ENCODE measurements around the gene SKIDA1.

Gene SKIDA1

DNA sequence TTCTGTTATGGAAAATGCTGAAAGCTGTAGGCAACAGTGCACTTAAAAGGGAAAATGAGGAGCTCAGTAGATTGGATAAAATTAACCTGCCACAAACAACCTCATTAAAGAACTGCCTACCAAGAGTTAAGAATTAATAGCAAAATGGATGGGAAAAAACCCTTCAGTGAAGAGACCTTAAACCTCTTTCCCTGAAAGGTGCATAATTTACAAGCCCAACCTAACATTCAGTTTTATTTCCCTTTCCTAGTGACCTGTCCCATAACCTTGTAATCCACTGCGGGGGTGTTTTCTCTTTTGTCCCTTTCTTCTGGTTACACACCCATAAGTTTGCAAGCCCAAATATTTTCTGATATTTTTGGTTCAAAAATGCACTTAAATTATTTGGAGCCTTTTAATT lies 21.9 kb downstream of the SKIDA1 start:
- no peak for FAIRE-seq
- TF ChIP-seq POLR2A (IDR thresholded peaks at IDR 0.05; ENCODE audit: low read depth, low read length) = no peak
- TF ChIP-seq TAF1 (IDR thresholded peaks at IDR 0.05; ENCODE audit: borderline replicate concordance, low read depth, low read length) = no peak
- TF ChIP-seq POLR2AphosphoS5 (IDR thresholded peaks at IDR 0.05; ENCODE audit: low read depth, low read length) = no peak
- no peak for DNase-seq (ENCODE audit: insufficient read length)

DNA sequence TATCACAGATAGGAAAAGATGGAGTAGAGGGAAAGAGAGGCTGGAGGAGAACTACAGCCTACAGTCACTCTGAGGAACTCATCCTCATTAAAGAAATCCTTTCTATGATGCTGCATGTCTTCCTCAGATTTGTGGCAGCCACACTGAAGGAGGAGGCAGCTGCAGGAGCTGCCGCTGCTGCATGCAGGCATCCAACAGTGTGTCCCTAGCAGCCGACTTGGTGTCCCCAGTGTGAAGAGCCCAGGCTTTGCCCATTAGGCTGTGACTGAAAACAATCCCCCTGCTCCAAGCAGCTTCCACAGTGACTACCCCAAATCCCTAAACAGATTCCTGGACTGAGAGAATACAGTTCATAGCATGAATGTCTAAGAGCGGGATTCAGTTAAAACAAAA lies 23.1 kb downstream of the SKIDA1 start:
- no peak for FAIRE-seq
- no peak for DNase-seq (ENCODE audit: insufficient read length)
- TF ChIP-seq POLR2A (IDR thresholded peaks at IDR 0.05; ENCODE audit: low read depth, low read length) (no peak), TAF1 (IDR thresholded peaks at IDR 0.05; ENCODE audit: borderline replicate concordance, low read depth, low read length) (no peak), POLR2AphosphoS5 (IDR thresholded peaks at IDR 0.05; ENCODE audit: low read depth, low read length) (no peak)

DNA sequence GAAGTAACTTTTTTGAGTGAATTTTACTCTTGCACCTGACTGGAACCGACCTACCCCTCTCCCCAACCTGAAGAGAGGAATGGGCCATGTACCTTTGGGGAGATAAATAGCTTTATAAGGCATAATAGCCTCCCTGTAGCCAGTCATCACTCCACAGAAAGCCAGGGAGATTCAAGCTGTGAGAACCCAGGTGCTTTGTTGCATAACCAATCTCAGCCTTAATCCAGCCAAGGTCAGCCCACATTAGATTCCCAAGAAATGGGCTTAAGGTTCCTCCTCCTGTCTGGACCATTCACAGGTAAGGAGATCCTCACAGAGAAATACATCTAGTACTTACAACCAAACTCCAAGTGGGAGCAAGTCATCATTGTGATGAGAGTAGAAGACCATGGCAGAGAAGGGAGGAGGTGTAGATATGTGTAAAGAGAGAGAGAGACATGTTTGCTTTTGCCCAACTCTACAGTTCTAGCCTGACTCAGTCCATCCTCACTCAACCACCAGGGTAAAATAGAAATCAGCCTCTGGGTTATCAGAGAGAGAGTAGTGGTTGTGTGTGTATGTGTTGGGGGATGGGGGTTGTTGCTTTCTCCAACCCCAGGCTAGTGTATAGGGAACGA lies 23.6 kb downstream of the SKIDA1 start:
- FAIRE-seq = no peak

DNA sequence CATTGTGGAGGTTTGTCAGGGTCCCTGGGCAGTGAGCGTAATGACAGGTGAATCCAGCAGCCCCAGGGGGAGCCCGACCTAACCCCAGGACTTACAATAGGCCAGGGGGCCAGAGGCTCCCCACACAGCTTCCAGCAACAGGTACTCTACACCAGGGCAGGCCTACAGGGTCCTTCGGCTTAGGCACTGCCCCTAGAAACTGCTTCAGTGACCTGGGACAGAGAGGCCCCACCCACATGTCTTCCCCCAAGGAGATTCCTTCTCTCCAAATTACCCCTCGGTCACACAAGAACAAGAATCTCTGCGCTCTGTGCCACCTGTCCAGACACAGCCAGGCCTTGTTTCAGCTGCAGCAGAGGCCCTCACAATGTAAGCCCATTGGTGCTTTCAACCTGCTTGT lies 24.4 kb downstream of the SKIDA1 start:
- TF ChIP-seq POLR2A (IDR thresholded peaks at IDR 0.05; ENCODE audit: low read depth, low read length) (no peak), POLR2AphosphoS5 (IDR thresholded peaks at IDR 0.05; ENCODE audit: low read depth, low read length) (no peak), TAF1 (IDR thresholded peaks at IDR 0.05; ENCODE audit: borderline replicate concordance, low read depth, low read length) (no peak)
- DNase-seq (ENCODE audit: insufficient read length) = no peak
- no peak for FAIRE-seq

More for the DNA sequence above, 23.6 kb downstream of the SKIDA1 start:
- DNase-seq (ENCODE audit: insufficient read length) = no peak
- TF ChIP-seq TAF1 (IDR thresholded peaks at IDR 0.05; ENCODE audit: borderline replicate concordance, low read depth, low read length) = no peak
- TF ChIP-seq POLR2A (IDR thresholded peaks at IDR 0.05; ENCODE audit: low read depth, low read length) = no peak
- no peak for TF ChIP-seq POLR2AphosphoS5 (IDR thresholded peaks at IDR 0.05; ENCODE audit: low read depth, low read length)

DNA sequence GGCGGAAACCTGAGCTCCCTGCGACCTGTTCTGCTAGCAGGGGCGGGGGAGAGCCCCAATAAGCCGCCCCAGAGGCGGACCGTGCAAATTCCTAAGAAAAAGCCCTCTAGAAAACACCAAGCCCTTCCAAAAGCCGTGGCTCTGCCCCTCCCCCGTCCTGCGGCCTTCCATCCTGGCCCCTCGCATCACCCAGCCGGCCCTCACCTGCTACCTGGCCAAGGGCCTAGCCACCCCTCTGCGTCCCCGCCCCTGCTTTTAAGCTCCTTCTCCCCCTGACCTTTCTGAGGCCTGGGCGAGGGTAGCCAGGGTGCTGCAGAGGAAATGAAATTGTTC lies 24.9 kb downstream of the SKIDA1 start:
- DNase-seq (ENCODE audit: insufficient read length) (no peak), FAIRE-seq (no peak)
- TF ChIP-seq POLR2A (IDR thresholded peaks at IDR 0.05; ENCODE audit: low read depth, low read length) (no peak), TAF1 (IDR thresholded peaks at IDR 0.05; ENCODE audit: borderline replicate concordance, low read depth, low read length) (no peak), POLR2AphosphoS5 (IDR thresholded peaks at IDR 0.05; ENCODE audit: low read depth, low read length) (no peak)

DNA sequence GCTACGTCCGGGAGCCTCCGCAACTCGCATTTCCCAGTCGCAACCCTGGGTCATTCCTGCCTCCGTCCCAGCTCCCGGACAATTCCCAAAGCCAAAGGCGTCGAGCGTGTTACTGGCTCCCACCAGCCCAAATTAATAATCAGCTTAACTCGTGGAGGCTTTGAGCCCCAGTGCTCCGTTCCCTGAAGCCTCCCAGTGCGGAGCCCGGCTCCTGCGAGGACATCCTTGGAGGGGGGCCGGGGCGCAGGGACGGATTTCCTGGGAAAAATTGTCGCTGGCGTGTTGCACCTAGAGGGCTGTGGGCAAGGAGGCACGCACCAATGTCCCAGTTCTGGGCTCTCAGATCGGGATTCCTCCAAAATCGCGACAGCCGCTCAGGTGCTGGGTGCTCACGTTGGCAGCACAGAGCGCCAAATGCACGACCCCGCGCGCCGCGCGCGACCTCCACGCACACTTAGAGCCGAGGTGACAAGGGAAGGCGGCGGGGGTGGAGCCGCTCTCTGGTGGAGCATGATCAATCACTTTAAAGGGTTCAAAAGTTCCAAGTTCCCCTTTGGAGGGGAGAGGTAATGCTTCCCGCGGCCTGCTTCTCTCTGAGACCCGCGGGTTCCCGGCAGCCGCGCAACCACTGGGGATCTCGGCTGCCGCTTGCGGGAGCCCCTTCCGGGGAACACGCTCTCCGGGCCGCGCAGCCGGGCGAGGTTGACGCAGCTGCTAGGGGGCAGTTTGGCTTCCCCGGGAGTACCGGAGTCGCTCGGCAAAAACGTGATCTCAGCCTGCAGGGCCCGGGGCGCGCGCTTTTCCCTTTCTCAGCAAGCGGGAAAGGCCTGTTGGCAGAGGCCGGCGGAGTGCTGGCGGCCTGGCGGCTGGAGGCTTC lies 25.5 kb downstream of the SKIDA1 start:
- no peak for TF ChIP-seq TAF1 (IDR thresholded peaks at IDR 0.05; ENCODE audit: borderline replicate concordance, low read depth, low read length)
- TF ChIP-seq POLR2AphosphoS5 (IDR thresholded peaks at IDR 0.05; ENCODE audit: low read depth, low read length) = no peak
- TF ChIP-seq POLR2A (IDR thresholded peaks at IDR 0.05; ENCODE audit: low read depth, low read length) = no peak
- FAIRE-seq = no peak
- no peak for DNase-seq (ENCODE audit: insufficient read length)

DNA sequence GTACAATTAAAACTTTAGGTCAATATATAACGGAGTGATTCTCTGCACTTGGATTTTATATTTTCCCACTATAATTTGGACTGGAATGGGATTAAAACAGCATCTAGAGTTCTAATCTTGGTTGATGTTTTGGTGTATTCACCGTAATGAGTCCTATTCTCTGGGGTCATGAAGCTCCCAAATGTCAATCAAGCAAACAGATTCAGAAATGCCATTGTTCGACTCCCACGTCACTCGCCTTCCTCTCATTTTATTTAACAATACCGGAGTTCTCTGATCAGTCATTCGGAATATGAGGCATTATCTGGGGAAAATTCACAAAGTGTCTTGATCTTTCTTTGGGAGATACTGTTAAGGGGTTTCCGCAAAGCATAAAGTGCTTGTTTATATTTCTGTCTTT lies 26.5 kb downstream of the SKIDA1 start:
- TF ChIP-seq TAF1 (IDR thresholded peaks at IDR 0.05; ENCODE audit: borderline replicate concordance, low read depth, low read length) (no peak), POLR2AphosphoS5 (IDR thresholded peaks at IDR 0.05; ENCODE audit: low read depth, low read length) (no peak), POLR2A (IDR thresholded peaks at IDR 0.05; ENCODE audit: low read depth, low read length) (no peak)
- FAIRE-seq = no peak
- DNase-seq (ENCODE audit: insufficient read length) = no peak

DNA sequence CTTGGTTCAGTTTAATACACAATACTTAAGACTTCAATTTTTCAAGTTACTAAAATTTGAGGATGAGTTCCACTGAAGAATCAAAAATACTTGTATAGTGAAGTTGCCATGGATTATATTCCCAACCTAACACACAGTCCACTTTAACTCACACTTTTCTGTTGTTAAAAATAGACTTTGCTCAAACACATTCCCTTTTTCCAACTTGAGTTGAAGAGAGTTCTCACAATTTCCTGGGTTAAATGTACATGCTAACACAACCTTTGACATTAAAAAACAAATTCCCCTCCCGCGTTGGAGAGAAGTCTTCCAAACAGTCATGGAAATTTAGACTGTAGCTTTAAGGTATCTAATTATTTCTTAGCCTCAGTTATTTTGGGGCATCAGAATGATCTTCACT lies 27.1 kb downstream of the SKIDA1 start:
- TF ChIP-seq POLR2AphosphoS5 (IDR thresholded peaks at IDR 0.05; ENCODE audit: low read depth, low read length) = no peak
- FAIRE-seq (no peak), DNase-seq (ENCODE audit: insufficient read length) (no peak)

DNA sequence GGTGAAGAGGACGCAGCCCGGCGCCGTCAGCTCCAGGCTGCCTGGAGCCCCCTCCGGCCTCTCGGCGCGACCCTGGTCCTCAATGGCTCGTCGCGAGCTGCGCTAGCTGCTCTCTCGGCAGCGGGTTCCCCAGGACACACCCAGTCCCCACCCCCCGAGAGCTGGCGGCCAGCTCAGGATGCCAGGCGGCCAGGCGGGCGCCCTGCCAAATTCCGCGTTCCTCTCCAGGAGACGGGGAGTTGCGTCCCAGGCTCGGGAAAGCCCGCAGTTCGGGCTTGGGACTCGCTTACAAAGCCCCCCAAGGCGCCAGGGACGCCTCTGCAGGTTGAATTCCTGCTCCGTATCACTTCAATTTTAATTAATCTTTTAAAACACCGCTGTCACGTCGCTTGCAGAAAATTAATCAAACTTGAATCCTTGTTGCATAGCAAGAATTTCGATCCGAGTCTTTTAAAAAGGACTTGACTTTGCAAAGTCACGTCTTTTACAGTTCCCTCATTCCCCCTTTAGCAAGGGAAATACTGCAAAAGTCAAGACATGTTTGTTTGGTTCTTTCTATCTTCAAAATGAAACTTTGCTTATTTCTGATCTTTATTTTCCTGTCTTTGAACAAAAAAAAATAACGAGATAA lies 28.2 kb downstream of the SKIDA1 start:
- peak; percentile 54 for FAIRE-seq
- no peak for TF ChIP-seq POLR2A (IDR thresholded peaks at IDR 0.05; ENCODE audit: low read depth, low read length)
- TF ChIP-seq TAF1 (IDR thresholded peaks at IDR 0.05; ENCODE audit: borderline replicate concordance, low read depth, low read length) = no peak
- TF ChIP-seq POLR2AphosphoS5 (IDR thresholded peaks at IDR 0.05; ENCODE audit: low read depth, low read length) = no peak
- DNase-seq (ENCODE audit: insufficient read length) = no peak

DNA sequence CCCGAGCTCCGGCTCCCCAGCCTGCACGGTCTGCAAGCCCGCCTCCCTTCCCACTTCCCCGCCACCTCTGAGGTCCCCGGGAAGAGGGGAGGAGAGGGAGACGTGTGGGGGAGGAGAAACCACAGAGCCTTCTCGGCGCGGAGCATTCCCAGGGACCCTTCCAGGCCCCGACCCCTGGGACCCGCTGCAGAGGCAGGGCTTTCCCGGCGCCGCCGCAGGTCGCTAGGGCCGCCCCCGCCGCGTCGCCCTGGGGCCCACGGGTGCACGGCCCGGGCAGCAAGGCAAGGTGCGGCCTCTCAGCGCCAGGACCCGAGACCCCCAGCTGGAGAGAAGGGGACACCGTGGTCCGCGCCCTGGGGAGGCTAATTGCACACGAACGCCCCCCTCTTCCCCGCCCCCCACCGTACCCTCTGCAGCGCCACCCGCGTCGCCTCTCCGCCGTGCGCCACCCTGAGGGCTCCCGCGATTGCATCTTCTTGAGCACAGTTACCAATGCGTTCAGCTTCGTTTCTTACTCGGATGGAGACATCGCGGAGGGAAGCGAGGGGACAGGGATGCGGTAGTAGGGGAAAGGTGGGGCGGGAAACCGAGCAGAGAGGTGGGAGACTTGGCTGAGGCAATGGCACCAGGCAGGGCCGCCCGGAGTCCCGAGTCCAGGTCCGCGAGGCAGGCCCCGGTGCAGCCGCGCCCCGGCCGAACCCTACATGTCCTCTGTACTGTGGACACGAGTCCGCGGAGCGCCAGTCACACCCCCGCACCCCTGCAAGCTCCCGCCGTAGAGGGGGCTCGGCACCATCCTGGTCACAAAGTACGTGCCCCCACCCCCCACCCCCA lies 28.9 kb downstream of the SKIDA1 start:
- peak; percentile 91 for FAIRE-seq
- DNase-seq (ENCODE audit: insufficient read length) = no peak
- no peak for TF ChIP-seq POLR2A (IDR thresholded peaks at IDR 0.05; ENCODE audit: low read depth, low read length)
- no peak for TF ChIP-seq TAF1 (IDR thresholded peaks at IDR 0.05; ENCODE audit: borderline replicate concordance, low read depth, low read length)
- no peak for TF ChIP-seq POLR2AphosphoS5 (IDR thresholded peaks at IDR 0.05; ENCODE audit: low read depth, low read length)

DNA sequence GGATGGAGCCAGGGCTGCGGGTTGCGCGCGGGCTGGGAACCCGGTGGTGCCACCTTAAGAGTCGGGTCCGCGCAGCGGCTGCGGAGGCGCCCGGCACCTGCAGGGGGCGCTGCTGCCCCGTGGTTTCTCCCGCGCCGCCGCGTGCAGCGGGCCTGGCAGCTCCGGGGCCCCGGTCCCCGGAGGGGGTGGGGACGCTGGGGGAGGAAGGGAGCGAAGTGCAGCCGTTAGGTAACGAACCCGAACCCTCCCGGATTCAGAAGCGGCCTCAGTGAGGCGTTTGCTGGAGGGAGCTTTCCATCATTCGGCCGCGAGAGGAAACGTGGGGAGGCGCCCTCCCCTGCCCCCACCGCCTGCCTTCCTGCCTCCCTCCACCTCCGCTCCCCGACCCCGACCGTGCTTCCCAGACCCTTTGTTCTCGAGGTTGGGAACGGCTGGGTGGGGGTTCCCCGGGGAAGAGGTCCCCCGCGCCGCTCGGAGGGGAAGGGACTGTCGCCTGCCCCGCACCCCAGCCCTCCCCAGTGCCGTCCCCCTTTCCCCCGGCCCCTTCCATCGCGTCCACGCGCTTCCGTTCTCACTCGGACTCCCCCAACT lies 29.6 kb downstream of the SKIDA1 start:
- peak; percentile 97 for FAIRE-seq
- TF ChIP-seq TAF1 (IDR thresholded peaks at IDR 0.05; ENCODE audit: borderline replicate concordance, low read depth, low read length) (no peak), POLR2A (IDR thresholded peaks at IDR 0.05; ENCODE audit: low read depth, low read length) (peak; percentile 39; the same call in 1 of the 2 replicates), POLR2AphosphoS5 (IDR thresholded peaks at IDR 0.05; ENCODE audit: low read depth, low read length) (no peak)
- peak; percentile 94 for DNase-seq (ENCODE audit: insufficient read length)
